Right ventricle myocardium superior (tissue), 1 donor: ENCODE data around the gene MACF1. TPM values are rescaled to one million over a fixed set of nuclear protein-coding genes. Genes with fewer than 3 reads are reported as not detected.
A peak's percentile ranks its signal among the peaks of the same experiment; 100 is the strongest.

ENCODE experiments used
- ATAC-seq: fragments of 200-7000 bp; cut with Tn5 transposase; one replicate; pipeline ENCODE4 v1.9.1; 2020; ENCODE audit warnings: mild to moderate bottlenecking; ENCODE audit not compliant: poor library complexity
- DNase-seq: peaks from one replicate; pipeline ENCODE4 v3.0.0-alpha.2; 2020
- intact Hi-C: fragments of 100-400 bp; cut with DNase I; formaldehyde crosslinking; loops from one replicate; pipeline ENCODE4 v1.11.2; 2022
- total RNA-seq: library from RNA; stranded (reverse); fragmentation: NEBNext Ultra II Directional; extraction: Animal tissue kit (Norgen Biotek cat#: 25700); gene quantifications from one replicate; pipeline ENCODE4 v1.2.1, GENCODE V29; 2021
- donor health status: DM: no; HTN: yes; CAD: no; lungs with severe emphysema.

MACF1 gene
- total RNA-seq, 1 donor from 2014 or later = 200 TPM

- DNase-seq (no peak), ATAC-seq (no peak)
- intact Hi-C loops = no loop called here
Measured at GRCh38 chr1:39360731-39361130, 156.2 kb downstream of the MACF1 start.

GRCh38 chr1:39361446-39361845, 157.0 kb downstream of the MACF1 start:
- ATAC-seq (no peak), DNase-seq (no peak)
- intact Hi-C loops = no loop called here

GRCh38 chr1:39363267-39363666, 158.8 kb downstream of the MACF1 start:
- DNase-seq (no peak), ATAC-seq (no peak)
- intact Hi-C loops = no loop called here

- intact Hi-C loops = no loop called here
- DNase-seq = no peak
- no peak for ATAC-seq
Measured at GRCh38 chr1:39368045-39368444, 163.6 kb downstream of the MACF1 start.

- intact Hi-C loops = no loop called here
Measured at GRCh38 chr1:39369565-39369964, 165.1 kb downstream of the MACF1 start.

GRCh38 chr1:39370602-39371001, 166.1 kb downstream of the MACF1 start:
- intact Hi-C loops = no loop called here
- no peak for DNase-seq
- ATAC-seq = no peak

More at GRCh38 chr1:39369565-39369964, 165.1 kb downstream of the MACF1 start:
- no peak for DNase-seq
- no peak for ATAC-seq

- intact Hi-C loops = no loop called here
- DNase-seq (no peak), ATAC-seq (no peak)
Measured at GRCh38 chr1:39372105-39372504, 167.6 kb downstream of the MACF1 start.

- intact Hi-C loops = no loop called here
- DNase-seq = no peak
- no peak for ATAC-seq
Measured at GRCh38 chr1:39376656-39377055, 172.2 kb downstream of the MACF1 start.

GRCh38 chr1:39378377-39378776, 173.9 kb downstream of the MACF1 start:
- ATAC-seq (peak; percentile 46), DNase-seq (no peak)
- intact Hi-C loops = no loop called here

GRCh38 chr1:39379187-39379586, 174.7 kb downstream of the MACF1 start:
- ATAC-seq (no peak), DNase-seq (no peak)
- intact Hi-C loops = no loop called here

GRCh38 chr1:39380036-39380435, 175.5 kb downstream of the MACF1 start:
- no peak for DNase-seq
- intact Hi-C loops = no loop called here
- ATAC-seq = no peak

GRCh38 chr1:39381839-39382238, 177.3 kb downstream of the MACF1 start:
- peak; percentile 51 for ATAC-seq
- intact Hi-C loops = no loop called here

GRCh38 chr1:39384305-39384704, 179.8 kb downstream of the MACF1 start:
- DNase-seq (no peak), ATAC-seq (no peak)
- intact Hi-C loops = no loop called here

More at GRCh38 chr1:39381839-39382238, 177.3 kb downstream of the MACF1 start:
- DNase-seq = peak; percentile 62

GRCh38 chr1:39385067-39385988, 180.8 kb downstream of the MACF1 start:
- peak; percentile 71 for ATAC-seq
- DNase-seq = no peak
- intact Hi-C loops = no loop called here

- intact Hi-C loops = no loop called here
Measured at GRCh38 chr1:39386997-39387396, 182.5 kb downstream of the MACF1 start.

GRCh38 chr1:39387452-39387851, 183.0 kb downstream of the MACF1 start:
- no peak for DNase-seq
- ATAC-seq = no peak
- intact Hi-C loops = no loop called here

More at GRCh38 chr1:39386997-39387396, 182.5 kb downstream of the MACF1 start:
- DNase-seq (no peak), ATAC-seq (no peak)

GRCh38 chr1:39391691-39392679, 187.5 kb downstream of the MACF1 start:
- ATAC-seq (peak; percentile 83), DNase-seq (peak; percentile 47)
- intact Hi-C loops = no loop called here

GRCh38 chr1:39392851-39393573, 188.5 kb downstream of the MACF1 start:
- DNase-seq = no peak
- ATAC-seq = no peak
- intact Hi-C loops = no loop called here

- intact Hi-C loops = no loop called here
Measured at GRCh38 chr1:39393645-39394044, 189.2 kb downstream of the MACF1 start.

More at GRCh38 chr1:39393645-39394044, 189.2 kb downstream of the MACF1 start:
- no peak for ATAC-seq
- no peak for DNase-seq
